ENCODE measurements around the gene FNDC3A.
"Not testable (repeated sequence)": the region's sequence is repeated elsewhere in the genome, so short reads cannot be mapped to it uniquely, and the experiment has no call there.

The FNDC3A gene

DNA sequence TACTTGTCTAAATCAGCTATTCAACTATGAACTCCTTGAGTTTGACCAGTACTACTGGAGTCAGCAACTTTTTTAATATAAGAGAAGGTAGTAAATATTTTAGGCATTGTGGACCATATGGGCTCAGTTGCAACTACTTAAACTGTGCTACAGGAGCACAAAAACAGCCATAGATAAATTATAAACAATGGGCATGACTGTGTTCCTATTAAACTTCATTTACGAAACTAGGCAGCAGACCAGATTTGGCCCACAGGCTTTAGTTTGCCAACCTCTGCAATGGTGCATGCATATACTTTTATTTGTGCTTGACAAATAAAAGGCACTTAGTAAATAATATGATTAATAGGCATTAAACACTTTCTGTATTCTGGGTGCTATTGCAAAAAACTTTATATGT lies 7.6 kb downstream of the FNDC3A start:
- H3K27me3 Mint-ChIP-seq: no peaks in the 10 kb centered on the region
- H3K4me3 Mint-ChIP-seq: no peak overlapping the region
- ATAC-seq (replicated peaks) (no peak), DNase-seq (no peak)
- no peaks in the 10 kb centered on the region for H3K9me3 Mint-ChIP-seq
- H3K36me3 Mint-ChIP-seq (ENCODE audit: insufficient read depth): peaks cover 4% of the 10 kb centered on the region
- H3K4me1 Mint-ChIP-seq (ENCODE audit: low read depth in 2 of 2): peaks cover 15 to 38% of the 10 kb centered on the region in 2 donors
- no peak overlapping the region for H3K27ac Mint-ChIP-seq

DNA sequence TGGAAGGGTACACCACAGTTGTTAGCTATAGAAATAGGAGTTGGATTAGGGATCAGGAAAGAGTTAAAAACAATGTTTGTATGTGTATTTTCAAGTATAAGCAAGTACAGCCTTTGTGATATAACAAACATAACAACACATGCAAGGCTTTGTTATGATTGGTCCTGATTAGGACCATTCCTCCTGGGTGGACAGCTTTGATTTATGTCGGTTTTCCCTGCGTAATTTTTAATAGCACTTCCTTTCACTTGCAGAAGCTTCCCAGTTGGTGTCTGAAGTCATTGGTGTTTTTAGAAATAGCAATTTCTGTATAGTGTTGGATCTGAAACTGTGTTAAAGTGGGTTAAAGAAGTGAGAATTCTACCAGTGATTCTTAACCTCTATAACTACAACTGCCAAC lies 10.0 kb downstream of the FNDC3A start:
- peaks cover 5 to 19% of the 10 kb centered on the region in 2 donors for H3K4me1 Mint-ChIP-seq (ENCODE audit: low read depth in 2 of 2)
- H3K36me3 Mint-ChIP-seq (ENCODE audit: insufficient read depth): peaks cover 4% of the 10 kb centered on the region
- no peak overlapping the region for H3K27ac Mint-ChIP-seq
- DNase-seq (no peak), ATAC-seq (replicated peaks) (no peak)
- H3K9me3 Mint-ChIP-seq: peaks cover 0 to under 1% of the 10 kb centered on the region in 2 donors
- no peaks in the 10 kb centered on the region for H3K27me3 Mint-ChIP-seq
- H3K4me3 Mint-ChIP-seq: no peak overlapping the region

DNA sequence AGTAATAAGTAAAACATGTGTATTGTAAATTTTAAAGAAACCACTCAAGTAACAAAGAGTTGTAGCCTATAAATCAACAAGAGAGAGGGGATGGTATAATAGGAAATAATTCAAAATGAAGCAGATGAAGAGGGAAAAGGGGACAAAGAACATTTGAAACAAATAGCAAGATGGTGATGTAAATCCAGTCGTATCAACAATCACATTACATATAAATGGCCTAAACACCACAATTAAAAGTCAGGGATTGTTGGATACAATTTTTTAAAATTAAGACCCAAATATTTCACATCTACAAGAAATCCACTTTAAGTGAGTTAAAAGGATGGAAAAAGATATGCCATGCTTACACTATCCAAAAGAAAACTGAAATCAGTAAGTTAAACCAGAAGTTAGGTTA lies 15.2 kb downstream of the FNDC3A start:
- H3K27me3 Mint-ChIP-seq: no peaks in the 10 kb centered on the region
- H3K27ac Mint-ChIP-seq: no peak overlapping the region
- peaks cover 2 to 12% of the 10 kb centered on the region in 2 donors for H3K4me1 Mint-ChIP-seq (ENCODE audit: low read depth in 2 of 2)
- no peak for ATAC-seq (replicated peaks)
- no peak overlapping the region for H3K4me3 Mint-ChIP-seq
- H3K9me3 Mint-ChIP-seq: peaks cover 0 to 2% of the 10 kb centered on the region in 2 donors
- DNase-seq: no peak
- H3K36me3 Mint-ChIP-seq (ENCODE audit: insufficient read depth): peaks cover 10% of the 10 kb centered on the region

DNA sequence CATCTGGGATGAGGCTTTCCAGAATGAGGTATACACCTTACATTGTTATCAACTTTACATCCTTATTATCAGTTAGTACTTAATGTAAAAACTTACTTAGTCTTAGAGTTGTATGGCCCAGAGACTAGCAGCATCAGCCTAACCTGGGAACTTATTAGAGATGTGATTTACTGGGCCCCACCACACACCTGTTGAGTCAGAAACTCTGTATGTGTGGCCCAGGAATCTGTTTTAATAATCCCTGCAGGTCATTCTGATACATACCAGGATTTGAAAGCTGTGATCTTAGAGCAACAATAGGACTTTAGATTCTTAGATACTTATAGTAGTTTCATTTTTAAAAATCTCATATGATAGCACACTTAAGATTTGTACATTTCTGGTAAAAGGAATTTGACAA lies 17.4 kb downstream of the FNDC3A start:
- ATAC-seq (replicated peaks) (no peak), DNase-seq (no peak)
- Mint-ChIP-seq H3K36me3 (ENCODE audit: insufficient read depth) (peaks cover 6% of the 10 kb centered on the region), H3K4me3 (no peak overlapping the region), H3K4me1 (ENCODE audit: low read depth in 2 of 2) (peaks cover 8 to 18% of the 10 kb centered on the region in 2 donors), H3K27me3 (no peaks in the 10 kb centered on the region), H3K27ac (no peak overlapping the region), H3K9me3 (peaks cover 0 to 2% of the 10 kb centered on the region in 2 donors)

DNA sequence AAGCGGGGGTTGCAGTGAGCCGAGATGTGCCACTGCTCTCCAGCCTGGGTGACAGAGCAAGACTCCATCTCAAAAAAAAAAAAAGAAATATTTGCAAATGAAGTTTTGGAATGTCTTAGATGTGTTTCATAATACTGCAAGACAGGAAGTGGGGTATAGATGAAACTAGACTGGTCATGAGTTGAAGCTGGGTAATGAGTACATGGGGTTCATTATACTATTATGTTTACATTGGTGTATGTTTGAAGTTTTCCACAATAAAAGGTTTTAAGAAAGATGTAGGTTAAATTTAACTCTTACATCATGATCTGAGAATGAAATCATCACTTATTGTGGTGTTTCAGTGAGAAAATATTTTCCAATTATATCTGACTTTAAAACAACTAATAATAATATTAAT lies 19.0 kb downstream of the FNDC3A start:
- Mint-ChIP-seq H3K9me3 (peaks cover 0 to 4% of the 10 kb centered on the region in 2 donors), H3K36me3 (ENCODE audit: insufficient read depth) (peaks cover 6% of the 10 kb centered on the region), H3K27ac (no peak overlapping the region), H3K4me1 (ENCODE audit: low read depth in 2 of 2) (peaks cover 8 to 18% of the 10 kb centered on the region in 2 donors), H3K4me3 (no peak overlapping the region), H3K27me3 (no peaks in the 10 kb centered on the region)
- ATAC-seq (replicated peaks): no peak
- no peak for DNase-seq

DNA sequence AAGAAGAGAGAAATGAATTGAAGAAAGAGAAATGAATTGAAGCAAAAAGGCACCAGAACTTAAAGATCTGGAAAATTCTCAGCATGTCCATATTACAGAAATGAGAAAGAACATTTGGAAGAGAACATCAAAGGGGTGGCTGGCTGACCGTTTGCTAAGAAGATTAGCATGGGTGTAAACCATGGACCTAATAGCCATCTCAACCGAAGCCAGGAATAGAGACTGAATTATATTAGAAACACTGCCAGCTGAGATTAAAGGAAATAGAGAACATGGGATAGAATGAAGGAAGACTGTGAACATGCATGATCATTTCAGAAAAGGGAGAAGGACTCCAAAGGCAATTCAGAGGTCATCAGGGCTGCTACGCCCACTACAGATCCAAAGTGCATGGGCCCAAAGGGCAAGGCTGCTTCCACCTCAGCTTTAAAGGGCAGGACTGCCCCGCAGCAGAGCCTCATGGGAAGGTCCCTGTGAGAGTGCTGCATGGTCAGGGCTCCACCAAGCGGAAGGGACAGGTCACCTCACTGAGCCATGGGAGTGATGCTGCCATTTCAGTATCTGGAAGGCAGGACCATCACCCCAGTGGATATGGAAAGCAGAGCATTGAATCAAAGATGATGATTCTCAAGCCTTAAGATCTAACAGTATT lies 23.1 kb downstream of the FNDC3A start:
- H3K27ac Mint-ChIP-seq: no peak overlapping the region
- DNase-seq (no peak), ATAC-seq (replicated peaks) (no peak)
- H3K27me3 Mint-ChIP-seq: no peaks in the 10 kb centered on the region
- H3K4me1 Mint-ChIP-seq (ENCODE audit: low read depth in 2 of 2): peaks cover 11 to 24% of the 10 kb centered on the region in 2 donors
- peaks cover 6% of the 10 kb centered on the region for H3K36me3 Mint-ChIP-seq (ENCODE audit: insufficient read depth)
- no peak overlapping the region for H3K4me3 Mint-ChIP-seq
- H3K9me3 Mint-ChIP-seq: peaks cover 0 to 8% of the 10 kb centered on the region in 2 donors

DNA sequence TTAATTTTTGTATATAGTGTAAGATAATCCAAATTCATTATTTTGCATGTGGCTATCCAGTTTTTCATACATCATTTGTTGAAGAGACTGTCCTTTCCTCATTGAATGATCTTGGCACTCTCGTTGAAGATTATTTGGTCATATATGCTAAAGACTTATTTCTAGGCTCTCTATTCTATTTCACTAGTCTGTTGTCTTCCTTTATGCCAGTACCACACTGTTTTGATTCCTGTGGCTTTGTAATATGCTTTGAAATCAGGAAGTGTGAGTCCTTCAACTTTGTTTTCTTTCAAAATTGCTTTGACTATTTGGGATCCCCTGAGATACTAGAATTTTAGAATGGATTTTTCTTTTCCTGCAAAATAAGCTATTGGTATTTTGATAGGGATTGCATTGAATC lies 24.5 kb downstream of the FNDC3A start:
- H3K36me3 Mint-ChIP-seq (ENCODE audit: insufficient read depth): no peaks in the 10 kb centered on the region
- peaks cover 11 to 25% of the 10 kb centered on the region in 2 donors for H3K4me1 Mint-ChIP-seq (ENCODE audit: low read depth in 2 of 2)
- H3K27me3 Mint-ChIP-seq: no peaks in the 10 kb centered on the region
- H3K27ac Mint-ChIP-seq: no peak overlapping the region
- peaks cover 0 to 8% of the 10 kb centered on the region in 2 donors for H3K9me3 Mint-ChIP-seq
- H3K4me3 Mint-ChIP-seq: no peak overlapping the region
- DNase-seq: no peak
- no peak for ATAC-seq (replicated peaks)

DNA sequence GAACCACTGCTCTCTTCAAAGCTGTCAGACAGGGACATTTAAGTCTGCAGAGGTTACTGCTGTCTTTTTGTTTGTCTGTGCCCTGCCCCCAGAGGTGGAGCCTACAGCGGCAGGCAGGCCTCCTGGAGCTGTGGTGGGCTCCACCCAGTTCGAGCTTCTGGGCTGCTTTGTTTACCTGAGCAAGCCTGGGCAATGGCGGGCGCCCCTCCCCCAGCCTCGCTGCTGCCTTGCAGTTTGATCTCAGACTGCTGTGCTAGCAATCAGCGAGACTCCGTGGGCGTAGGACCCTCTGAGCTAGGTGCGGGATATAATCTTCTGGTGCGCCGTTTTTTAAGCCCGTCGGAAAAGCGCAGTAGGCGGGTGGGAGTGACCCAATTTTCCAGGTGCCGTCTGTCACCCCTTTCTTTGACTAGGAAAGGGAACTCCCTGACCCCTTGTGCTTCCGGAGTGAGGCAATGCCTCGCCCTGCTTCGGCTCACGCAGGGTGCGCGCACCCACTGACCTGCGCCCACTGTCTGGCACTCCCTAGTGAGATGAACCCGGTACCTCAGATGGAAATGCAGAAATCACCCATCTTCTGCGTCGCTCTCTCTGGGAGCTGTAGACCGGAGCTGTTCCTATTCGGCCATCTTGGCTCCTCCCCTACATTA lies 43.4 kb downstream of the FNDC3A start:
- H3K36me3 Mint-ChIP-seq (ENCODE audit: insufficient read depth); H3K9me3 Mint-ChIP-seq; H3K27me3 Mint-ChIP-seq; DNase-seq; H3K4me3 Mint-ChIP-seq; ATAC-seq (replicated peaks): not testable (repeated sequence)
- Mint-ChIP-seq H3K4me1 (ENCODE audit: low read depth in 2 of 2) (peaks cover 5 to 17% of the 10 kb centered on the region in 2 donors), H3K27ac (peak overlapping the region in 1 of 2 donors; percentile 5)

DNA sequence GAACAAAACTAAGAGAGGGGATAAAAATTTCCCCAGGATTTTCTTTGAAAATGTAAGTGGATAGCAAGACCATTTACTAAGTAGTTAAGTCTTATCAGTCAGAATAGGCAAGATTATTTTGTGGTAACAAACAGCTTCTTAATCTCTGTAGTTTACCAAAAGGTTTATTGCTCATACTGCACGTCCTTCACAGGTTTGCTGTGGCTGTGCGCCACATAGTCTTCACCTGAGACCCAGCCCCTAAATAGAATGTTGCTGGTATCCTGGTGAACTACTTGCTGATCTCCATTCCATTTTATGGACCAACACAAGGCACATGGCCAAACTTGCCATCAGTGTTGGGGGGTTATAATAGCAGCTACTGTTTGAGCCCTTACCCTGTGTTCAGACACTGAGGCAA lies 44.6 kb downstream of the FNDC3A start:
- H3K9me3 Mint-ChIP-seq: peaks cover 0 to 2% of the 10 kb centered on the region in 2 donors
- H3K4me1 Mint-ChIP-seq (ENCODE audit: low read depth in 2 of 2): peaks cover 5 to 17% of the 10 kb centered on the region in 2 donors
- H3K27me3 Mint-ChIP-seq: no peaks in the 10 kb centered on the region
- ATAC-seq (replicated peaks): no peak
- no peak overlapping the region for H3K27ac Mint-ChIP-seq
- H3K4me3 Mint-ChIP-seq: no peak overlapping the region
- DNase-seq: no peak
- H3K36me3 Mint-ChIP-seq (ENCODE audit: insufficient read depth): no peaks in the 10 kb centered on the region

DNA sequence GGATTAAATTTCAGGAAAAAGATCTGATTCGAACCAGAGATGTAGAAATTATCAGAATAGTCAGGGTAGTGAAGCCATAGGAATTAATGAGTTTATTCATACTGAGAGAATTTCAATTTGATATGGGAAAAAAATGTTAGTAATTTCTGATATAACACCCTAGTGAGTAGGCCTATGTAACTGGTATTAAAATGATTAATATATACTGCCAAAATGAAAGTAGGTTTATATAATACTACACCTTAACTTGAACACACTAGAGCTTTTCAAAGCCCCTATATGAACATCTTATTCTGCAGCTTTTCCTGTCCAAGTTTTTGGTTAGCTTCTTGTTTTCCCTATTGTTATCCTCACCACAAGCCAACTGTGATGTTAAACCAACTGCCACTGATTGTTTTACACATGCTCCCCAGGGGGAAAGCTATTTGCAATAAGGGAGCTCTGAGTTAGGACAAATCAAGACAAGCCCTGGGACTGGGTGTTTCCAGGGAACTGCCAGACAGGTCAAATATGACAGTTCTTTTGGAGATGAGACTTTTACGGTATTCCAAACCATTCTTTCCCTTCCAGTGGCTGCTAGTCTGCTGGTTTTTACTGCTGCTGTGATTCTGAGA lies 45.3 kb downstream of the FNDC3A start:
- Mint-ChIP-seq H3K27ac (no peak overlapping the region), H3K27me3 (no peaks in the 10 kb centered on the region), H3K9me3 (peaks cover 0 to 2% of the 10 kb centered on the region in 2 donors), H3K4me3 (no peak overlapping the region), H3K4me1 (ENCODE audit: low read depth in 2 of 2) (peaks cover 5 to 17% of the 10 kb centered on the region in 2 donors), H3K36me3 (ENCODE audit: insufficient read depth) (no peaks in the 10 kb centered on the region)
- ATAC-seq (replicated peaks): no peak
- DNase-seq: no peak

DNA sequence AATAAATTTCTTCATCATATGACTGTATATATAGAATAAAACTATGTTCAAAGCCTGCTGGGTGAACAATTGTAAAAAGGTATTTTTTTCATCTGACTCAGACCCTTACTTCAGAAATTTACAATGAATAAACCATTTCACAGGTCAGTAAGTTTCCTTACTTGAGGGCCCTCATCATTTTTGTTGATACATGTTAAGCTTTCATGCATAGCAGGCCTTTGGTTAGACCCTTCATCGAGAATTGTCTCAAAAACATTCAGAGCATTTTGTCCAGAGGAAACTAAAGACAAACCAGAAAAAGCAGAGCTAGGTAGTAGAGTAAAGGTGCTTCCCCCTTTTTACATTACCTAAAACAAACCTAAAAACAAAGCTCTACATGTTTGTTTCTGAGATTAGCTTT lies 46.2 kb downstream of the FNDC3A start:
- Mint-ChIP-seq H3K36me3 (ENCODE audit: insufficient read depth) (no peaks in the 10 kb centered on the region), H3K4me1 (ENCODE audit: low read depth in 2 of 2) (peaks cover 5 to 17% of the 10 kb centered on the region in 2 donors), H3K9me3 (peaks cover 0 to 2% of the 10 kb centered on the region in 2 donors), H3K4me3 (no peak overlapping the region), H3K27ac (no peak overlapping the region), H3K27me3 (no peaks in the 10 kb centered on the region)
- ATAC-seq (replicated peaks): no peak
- DNase-seq: no peak

DNA sequence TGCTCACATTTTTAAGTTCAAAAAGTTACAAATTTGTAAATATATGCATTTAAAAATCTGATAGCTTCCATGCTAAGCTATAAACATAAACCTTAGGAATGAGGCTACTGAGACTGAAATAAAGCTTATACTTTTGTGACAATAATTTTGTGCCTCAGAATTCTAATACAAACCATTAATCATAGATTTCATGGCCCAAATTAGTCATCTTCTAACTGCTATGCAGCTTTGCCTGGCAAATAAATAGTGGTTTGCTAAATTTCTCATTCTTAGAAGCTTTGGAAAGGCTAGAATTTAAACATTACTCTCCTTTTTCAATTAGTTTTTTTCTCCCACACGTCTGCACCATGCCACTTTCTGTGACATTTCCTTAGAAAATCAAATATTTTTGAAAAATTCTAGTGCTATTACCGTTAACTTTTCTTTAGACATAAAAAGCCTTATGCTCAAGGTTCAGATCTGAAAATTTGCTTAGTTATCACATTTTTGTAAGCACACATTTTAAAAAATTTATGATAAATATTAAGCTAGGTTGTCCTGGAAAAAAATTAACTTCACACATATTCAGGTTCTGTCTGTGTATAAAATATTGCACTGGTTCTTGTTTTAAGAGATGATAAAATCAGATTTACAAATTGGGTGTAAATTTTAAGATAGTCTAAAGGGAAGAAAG lies 46.9 kb downstream of the FNDC3A start:
- H3K4me1 Mint-ChIP-seq (ENCODE audit: low read depth in 2 of 2): peaks cover 5 to 17% of the 10 kb centered on the region in 2 donors
- H3K27ac Mint-ChIP-seq: no peak overlapping the region
- H3K4me3 Mint-ChIP-seq: no peak overlapping the region
- H3K27me3 Mint-ChIP-seq: no peaks in the 10 kb centered on the region
- ATAC-seq (replicated peaks): no peak
- H3K36me3 Mint-ChIP-seq (ENCODE audit: insufficient read depth): no peaks in the 10 kb centered on the region
- no peak for DNase-seq
- H3K9me3 Mint-ChIP-seq: no peaks in the 10 kb centered on the region

DNA sequence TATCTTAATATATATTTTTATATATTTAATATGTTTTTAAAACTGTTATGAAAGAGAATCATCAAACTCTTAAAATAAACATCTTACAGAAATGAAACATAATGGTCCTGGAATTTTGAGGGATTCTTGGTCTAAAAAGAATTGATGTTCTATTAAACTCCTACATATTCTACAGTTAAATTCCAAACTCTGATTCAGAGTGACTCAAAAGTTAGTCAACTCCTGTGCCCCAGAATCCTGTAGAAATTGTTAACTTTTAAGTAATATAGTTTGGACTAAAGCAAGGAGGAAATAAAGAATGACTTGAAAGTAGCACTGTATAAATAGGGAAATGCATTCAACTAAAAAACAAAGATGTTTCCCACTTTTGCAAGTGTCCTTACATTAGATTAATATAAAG lies 47.7 kb downstream of the FNDC3A start:
- no peak overlapping the region for H3K4me3 Mint-ChIP-seq
- H3K36me3 Mint-ChIP-seq (ENCODE audit: insufficient read depth): no peaks in the 10 kb centered on the region
- DNase-seq: no peak
- no peak overlapping the region for H3K27ac Mint-ChIP-seq
- no peaks in the 10 kb centered on the region for H3K9me3 Mint-ChIP-seq
- peaks cover 5 to 17% of the 10 kb centered on the region in 2 donors for H3K4me1 Mint-ChIP-seq (ENCODE audit: low read depth in 2 of 2)
- no peaks in the 10 kb centered on the region for H3K27me3 Mint-ChIP-seq
- ATAC-seq (replicated peaks): no peak

Measured in effector memory CD8-positive, alpha-beta T cell (primary cell).